Measurements from ENCODE around the gene WIF1. TPM values are rescaled to one million over a fixed set of nuclear protein-coding genes. Genes with fewer than 3 reads are reported as not detected.

The WIF1 gene
- total RNA-seq, 4 donors from 2014 or later: 1.6 to 3.0 TPM; not detected in 2

GRCh38 chr12:65082406-65082805 is 38.7 kb downstream of the WIF1 start:
- TF ChIP-seq EP300 (IDR thresholded peaks at IDR 0.05) (no peak), POLR2A (IDR thresholded peaks at IDR 0.05) (no peak), POLR2AphosphoS5 (IDR thresholded peaks at IDR 0.05) (no peak), CTCF (IDR thresholded peaks at IDR 0.05) (no peak)
- Histone ChIP-seq H3K4me3 (no peak overlapping the region), H3K27ac (no peak overlapping the region), H3K4me1 (no peaks in the 10 kb centered on the region), H3K27me3 (peaks cover 17% of the 10 kb centered on the region), H3K9me3 (no peaks in the 10 kb centered on the region), H3K36me3 (no peaks in the 10 kb centered on the region)
- ATAC-seq: no peak

- Histone ChIP-seq H3K36me3 (no peaks in the 10 kb centered on the region), H3K4me3 (no peak overlapping the region), H3K9me3 (no peaks in the 10 kb centered on the region), H3K27me3 (peaks cover 12% of the 10 kb centered on the region), H3K4me1 (no peaks in the 10 kb centered on the region), H3K27ac (no peak overlapping the region)
- 0 to 46% methylated on average over 1 of the region's 1 CpG for WGBS, 2 donors (ENCODE audit: low coverage in 1 of 2)
- TF ChIP-seq EP300 (IDR thresholded peaks at IDR 0.05) (no peak), CTCF (IDR thresholded peaks at IDR 0.05) (no peak), POLR2AphosphoS5 (IDR thresholded peaks at IDR 0.05) (no peak), POLR2A (IDR thresholded peaks at IDR 0.05) (no peak)
- no peak for ATAC-seq
Measured at GRCh38 chr12:65081496-65081895, 39.6 kb downstream of the WIF1 start.

GRCh38 chr12:65074932-65075331 is 46.2 kb downstream of the WIF1 start:
- no peak for ATAC-seq
- peaks cover 6% of the 10 kb centered on the region for H3K27me3 ChIP-seq
- no peak overlapping the region for H3K4me3 ChIP-seq
- no peak overlapping the region for H3K27ac ChIP-seq
- TF ChIP-seq POLR2AphosphoS5 (IDR thresholded peaks at IDR 0.05) (no peak), EP300 (IDR thresholded peaks at IDR 0.05) (no peak), POLR2A (IDR thresholded peaks at IDR 0.05) (no peak), CTCF (IDR thresholded peaks at IDR 0.05) (no peak)
- no peaks in the 10 kb centered on the region for H3K36me3 ChIP-seq
- no peaks in the 10 kb centered on the region for H3K4me1 ChIP-seq
- no peaks in the 10 kb centered on the region for H3K9me3 ChIP-seq
- whole genome bisulfite sequencing, 2 donors (ENCODE audit: low coverage in 1 of 2): 50 to 57% methylated on average over 5 to 6 of the region's 6 CpGs

- TF ChIP-seq EP300 (IDR thresholded peaks at IDR 0.05) (no peak), CTCF (IDR thresholded peaks at IDR 0.05) (no peak), POLR2AphosphoS5 (IDR thresholded peaks at IDR 0.05) (no peak), POLR2A (IDR thresholded peaks at IDR 0.05) (no peak)
- no peak for ATAC-seq
- Histone ChIP-seq H3K27me3 (no peaks in the 10 kb centered on the region), H3K4me3 (no peak overlapping the region), H3K27ac (no peak overlapping the region), H3K9me3 (no peaks in the 10 kb centered on the region), H3K4me1 (no peaks in the 10 kb centered on the region), H3K36me3 (no peaks in the 10 kb centered on the region)
- whole genome bisulfite sequencing, 2 donors (ENCODE audit: low coverage in 1 of 2): 81% methylated on average over 2 of the region's 2 CpGs
Measured at GRCh38 chr12:65069336-65069735, 51.8 kb downstream of the WIF1 start.

- Histone ChIP-seq H3K4me1 (no peaks in the 10 kb centered on the region), H3K36me3 (no peaks in the 10 kb centered on the region), H3K9me3 (no peaks in the 10 kb centered on the region), H3K27me3 (no peaks in the 10 kb centered on the region), H3K27ac (no peak overlapping the region), H3K4me3 (no peak overlapping the region)
- 96 to 100% methylated on average over 4 to 7 of the region's 8 CpGs for WGBS, 2 donors (ENCODE audit: low coverage in 1 of 2)
- ATAC-seq: no peak
- TF ChIP-seq POLR2A (IDR thresholded peaks at IDR 0.05): no peak
- no peak for TF ChIP-seq CTCF (IDR thresholded peaks at IDR 0.05)
- TF ChIP-seq EP300 (IDR thresholded peaks at IDR 0.05): no peak
- no peak for TF ChIP-seq POLR2AphosphoS5 (IDR thresholded peaks at IDR 0.05)
Measured at GRCh38 chr12:65067383-65067782, 53.7 kb downstream of the WIF1 start.

Measured in gastroesophageal sphincter (tissue), 4 donors.